Heart left ventricle (tissue), 16 donors: ENCODE data around the gene MRPL18. TPM values are rescaled to one million over a fixed set of nuclear protein-coding genes. Genes with fewer than 3 reads are reported as not detected.

Experiments used
- ATAC-seq, 4 donors: fragments of 200-7000 bp; cut with Tn5 transposase; one replicate each; pipeline ENCODE4 v1.9.1; 2020 to 2022; ENCODE audit warnings: moderate library complexity in 4 of 4, mild to moderate bottlenecking in 3 of 4, moderate number of reproducible peaks in 1 of 4
- DNase-seq, 5 donors: peaks; one replicate each; pipeline ENCODE4 v3.0.0-alpha.2; 2020
- H3K27ac ChIP-seq, 12 donors: fragments of 200-600 bp; sonication (generic) in 4 of 12; one replicate each; pipeline versions ENCODE4 v1.5.0 to v1.8.0; 2016 to 2022; ENCODE audit warnings: mild to moderate bottlenecking in 2 of 12
- H3K27me3 ChIP-seq, 9 donors: fragments of 200-600 bp; sonication (generic) in 2 of 9; one replicate each; pipeline versions ENCODE4 v1.5.1 to v1.8.0; 2016 to 2022; ENCODE audit warnings: mild to moderate bottlenecking in 3 of 9
- H3K36me3 ChIP-seq, 9 donors: fragments of 200-600 bp; sonication (generic) in 2 of 9; one replicate each; pipeline versions ENCODE4 v1.5.0 to v1.8.0; 2018 to 2022; ENCODE audit warnings: mild to moderate bottlenecking in 2 of 9
- H3K4me1 ChIP-seq, 12 donors: fragments of 200-600 bp; sonication (generic) in 4 of 12; one replicate each; pipeline versions ENCODE4 v1.5.0 to v1.8.0; 2016 to 2022; ENCODE audit warnings: mild to moderate bottlenecking in 3 of 12
- H3K4me3 ChIP-seq, 12 donors: fragments of 200-600 bp; sonication (generic) in 4 of 12; one replicate each; pipeline versions ENCODE4 v1.5.0 to v1.8.0; 2017 to 2022; ENCODE audit warnings: mild to moderate bottlenecking in 9 of 12, moderate library complexity in 4 of 12
- H3K9me3 ChIP-seq, 12 donors: fragments of 200-600 bp; sonication (generic) in 4 of 12; one replicate each; pipeline versions ENCODE4 v1.5.0 to v1.8.0; 2016 to 2022; ENCODE audit warnings: mild to moderate bottlenecking in 1 of 12
- POLR2A ChIP-seq, 2 donors: fragments of 450-650 bp; IDR thresholded peaks; one replicate each; pipeline ENCODE4 v1.6.1; 2017; ENCODE audit warnings: antibody characterized with exemption in 2 of 2, mild to moderate bottlenecking in 2 of 2, moderate library complexity in 2 of 2
- WGBS, 4 donors: extraction: QIAGEN DNeasy Blood & Tissue Kit in 2 of 4; methylation state at CpG; one replicate each; pipeline versions ENCODE4 v1.1.5 to v1.1.7; 2013 to 2018; 5-methylcytosine and 5-hydroxymethylcytosine counted together
- intact Hi-C, 10 donors: fragments of 100-400 bp; cut with DNase I; formaldehyde crosslinking; loops; one replicate each; pipeline versions ENCODE4 v1.11.1 to v1.14.2; 2022
- polyA plus RNA-seq, 2 donors: library from polyadenylated mRNA; stranded (reverse); fragments of 200-250 nt; gene quantifications; one replicate each; pipeline ENCODE4 v1.2.3, GENCODE V29; 2013
- total RNA-seq, 9 donors: library from RNA; depleted of rRNA in 2 of 9; stranded (reverse); fragments of >200 nt in 2 of 9; fragmentation: NEBNext Ultra II Directional in 3 of 9; extraction: Animal tissue kit (Norgen Biotek cat#: 25700) in 3 of 9; gene quantifications; one replicate each; pipeline versions ENCODE4 v1.1.0 to v1.2.4, GENCODE V29; 2016 to 2023
- TF ChIP-seq, protein P1 (sequence below), 12 donors: fragments of 200-600 bp; sonication (generic) in 4 of 12; IDR thresholded peaks; one replicate each; pipeline versions ENCODE4 v1.5.0 to v1.8.0; 2018 to 2022; ENCODE audit warnings: antibody characterized with exemption in 12 of 12, mild to moderate bottlenecking in 5 of 12
- donor health status: ischemic (EF 13 %, LVEDD 7.1; RV severe dilation, severe dysfunction).
- donor health status: healthy with polysubstance abuse.
- donor health status: DM: no; HTN: yes; CAD: no.
- donor health status: DM: no; HTN: no; CAD: no.
- donor health status: ischemic (EF 25% LVEDD 6.9; RV normal size, moderate dysfunction).
- donor health status: ischemic (EF 25% LVEDD 5.7; RV mildly dilated, moderate dysfunction).
- donor health status: healthy.
- donor health status: DM: yes; HTN: yes; CAD: no.
- donor health status: ischemic (EF 35%, LVEDD 5.7; RV mildly dilated, moderate dysfunction).
- donor health status: nonischemic (EF 11% LVEDD 7.7; RV severe dilation, severe dysfunction).
- donor health status: DM: yes; HTN: yes; CAD: no.
- donor health status: PGD.
- donor health status: ischemic (EF 29% LVEDD 5.4; RV normal size, mild dysfunction).
- donor health status: nonischemic (EF 23%, LVEDD 6.1; RV moderate dilation, normal function).

MRPL18 gene
- total and polyA plus RNA-seq, 11 donors: 52.4 to 145 (median 61.8) TPM

DNA sequence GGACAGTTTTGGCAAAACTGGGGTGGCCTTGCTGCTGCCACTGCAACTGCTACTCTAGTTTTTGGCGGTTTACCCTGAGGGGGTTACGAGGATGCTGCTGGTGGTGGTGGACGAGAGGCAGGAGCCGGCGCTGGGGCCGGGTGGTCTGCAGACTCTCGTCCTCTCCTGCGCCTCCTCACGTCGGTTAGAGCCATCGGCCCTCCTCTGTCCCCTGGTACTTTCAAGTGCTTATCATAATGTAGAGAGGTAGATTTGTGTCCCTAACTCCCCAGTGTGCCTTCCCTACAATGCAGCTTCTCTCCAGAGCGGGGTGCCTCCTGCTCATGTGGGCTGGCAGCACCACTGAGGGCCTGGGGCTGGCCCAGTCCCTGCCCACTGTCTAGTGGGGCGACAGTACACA lies 35.7 kb downstream of the MRPL18 start:
- no peaks in the 10 kb centered on the region for H3K9me3 ChIP-seq
- no peak for TF ChIP-seq POLR2A (IDR thresholded peaks at IDR 0.05)
- TF ChIP-seq, protein P1, sequence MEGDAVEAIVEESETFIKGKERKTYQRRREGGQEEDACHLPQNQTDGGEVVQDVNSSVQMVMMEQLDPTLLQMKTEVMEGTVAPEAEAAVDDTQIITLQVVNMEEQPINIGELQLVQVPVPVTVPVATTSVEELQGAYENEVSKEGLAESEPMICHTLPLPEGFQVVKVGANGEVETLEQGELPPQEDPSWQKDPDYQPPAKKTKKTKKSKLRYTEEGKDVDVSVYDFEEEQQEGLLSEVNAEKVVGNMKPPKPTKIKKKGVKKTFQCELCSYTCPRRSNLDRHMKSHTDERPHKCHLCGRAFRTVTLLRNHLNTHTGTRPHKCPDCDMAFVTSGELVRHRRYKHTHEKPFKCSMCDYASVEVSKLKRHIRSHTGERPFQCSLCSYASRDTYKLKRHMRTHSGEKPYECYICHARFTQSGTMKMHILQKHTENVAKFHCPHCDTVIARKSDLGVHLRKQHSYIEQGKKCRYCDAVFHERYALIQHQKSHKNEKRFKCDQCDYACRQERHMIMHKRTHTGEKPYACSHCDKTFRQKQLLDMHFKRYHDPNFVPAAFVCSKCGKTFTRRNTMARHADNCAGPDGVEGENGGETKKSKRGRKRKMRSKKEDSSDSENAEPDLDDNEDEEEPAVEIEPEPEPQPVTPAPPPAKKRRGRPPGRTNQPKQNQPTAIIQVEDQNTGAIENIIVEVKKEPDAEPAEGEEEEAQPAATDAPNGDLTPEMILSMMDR (IDR thresholded peaks at IDR 0.05): no peak
- ATAC-seq: no peak
- intact Hi-C loops: no loop called here
- no peaks in the 10 kb centered on the region for H3K27me3 ChIP-seq
- H3K4me3 ChIP-seq: no peak overlapping the region
- H3K4me1 ChIP-seq: peaks cover 0 to 13% (median 0%) of the 10 kb centered on the region in 12 donors
- WGBS, 4 donors: 91 to 95% (median 93%) methylated on average over 13 of the region's 13 CpGs
- no peak for DNase-seq
- no peak overlapping the region for H3K27ac ChIP-seq
- no peaks in the 10 kb centered on the region for H3K36me3 ChIP-seq

DNA sequence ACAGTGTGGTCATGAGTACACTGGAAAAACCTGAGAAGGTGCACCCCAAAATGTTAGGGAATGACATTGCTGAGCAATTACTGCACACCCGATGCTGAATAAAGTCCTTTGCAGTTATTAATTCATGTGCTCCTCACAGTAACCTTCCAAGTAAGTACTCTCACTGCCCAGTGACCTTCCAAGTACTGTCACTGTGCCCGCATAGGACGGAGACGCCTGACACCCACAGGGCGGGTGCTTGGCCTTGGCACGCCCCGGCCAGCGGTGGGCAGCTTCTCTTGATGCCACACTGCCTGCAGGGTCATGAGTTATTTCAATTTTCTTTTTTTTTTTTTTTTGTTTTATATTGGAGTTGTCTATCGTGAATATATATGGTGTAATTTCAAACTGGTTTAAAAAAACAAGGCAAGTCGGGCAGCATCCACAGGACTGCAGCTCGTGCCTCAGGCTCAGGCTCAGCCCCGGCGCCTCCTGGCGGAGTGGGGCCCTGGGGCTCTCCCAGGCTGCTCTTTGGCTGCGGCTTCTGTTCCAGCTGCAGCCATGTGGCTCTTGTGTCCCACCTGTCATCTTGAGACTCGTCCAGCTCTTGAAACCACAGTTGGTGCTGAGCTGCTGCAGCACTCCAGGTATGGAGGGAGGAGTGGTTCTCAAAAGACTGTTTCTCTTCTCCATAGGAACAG lies 36.8 kb downstream of the MRPL18 start:
- H3K4me1 ChIP-seq: peaks cover 0 to 13% (median 0%) of the 10 kb centered on the region in 12 donors
- H3K36me3 ChIP-seq: no peaks in the 10 kb centered on the region
- DNase-seq: peak in 1 of 5 donors; percentile 52
- WGBS, 4 donors: 86 to 87% (median 87%) methylated on average over 16 of the region's 16 CpGs
- peak in 2 of 4 donors; percentile 23 to 45 for ATAC-seq
- TF ChIP-seq, protein P1 (IDR thresholded peaks at IDR 0.05): no peak
- no peak for TF ChIP-seq POLR2A (IDR thresholded peaks at IDR 0.05)
- no peaks in the 10 kb centered on the region for H3K27me3 ChIP-seq
- no peaks in the 10 kb centered on the region for H3K9me3 ChIP-seq
- H3K27ac ChIP-seq: no peak overlapping the region
- no peak overlapping the region for H3K4me3 ChIP-seq
- intact Hi-C loops: no loop called here

DNA sequence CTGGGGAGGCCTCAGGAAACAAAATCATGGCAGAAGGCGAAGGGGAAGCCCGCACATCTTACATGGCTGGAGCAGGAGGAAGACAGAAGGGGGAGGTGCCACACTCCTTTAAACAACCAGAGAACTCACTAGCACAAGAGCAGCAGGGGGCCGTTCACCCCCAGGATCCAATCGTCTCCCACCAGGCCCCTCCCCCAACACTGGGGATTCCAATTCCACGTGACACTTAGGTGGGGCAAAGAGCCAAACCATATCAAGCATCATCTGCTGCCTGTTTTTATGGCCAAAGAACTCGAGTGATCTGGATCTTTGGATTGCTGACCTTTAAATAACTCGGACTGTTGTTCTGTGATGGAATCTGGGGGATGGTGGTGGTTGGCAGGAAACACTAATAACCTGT lies 37.8 kb downstream of the MRPL18 start:
- TF ChIP-seq, protein P1 (IDR thresholded peaks at IDR 0.05): no peak
- no peak for TF ChIP-seq POLR2A (IDR thresholded peaks at IDR 0.05)
- DNase-seq: no peak
- intact Hi-C loops: no loop called here

DNA sequence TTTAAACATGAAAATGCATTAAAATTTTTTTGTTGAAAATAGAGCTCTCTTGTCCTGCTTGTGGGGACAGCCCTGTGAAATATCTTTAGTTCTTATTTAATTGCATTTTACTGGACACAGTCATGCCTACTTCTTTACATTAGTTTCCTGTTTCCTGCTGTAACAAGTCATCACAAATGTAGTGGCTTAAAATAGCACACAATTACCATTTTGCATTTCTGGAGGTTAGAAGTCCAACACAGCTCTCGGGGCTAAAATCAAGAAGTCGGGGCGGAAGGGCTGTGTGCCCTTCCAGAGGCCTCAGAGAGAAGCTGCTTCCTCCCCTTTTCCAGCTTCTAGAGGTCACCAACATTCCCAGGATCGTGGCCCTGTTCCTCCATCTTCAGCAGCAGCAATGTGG lies 39.3 kb downstream of the MRPL18 start:
- 54 to 57% (median 56%) methylated on average over 4 of the region's 4 CpGs for whole genome bisulfite sequencing, 4 donors
- Histone ChIP-seq H3K4me1 (peaks cover 0 to 13% (median 2%) of the 10 kb centered on the region in 12 donors), H3K27me3 (no peaks in the 10 kb centered on the region), H3K9me3 (no peaks in the 10 kb centered on the region), H3K27ac (peak overlapping the region in 1 of 12 donors; percentile 32), H3K4me3 (no peak overlapping the region), H3K36me3 (no peaks in the 10 kb centered on the region)
- intact Hi-C loops: no loop called here
- TF ChIP-seq, protein P1 (IDR thresholded peaks at IDR 0.05): no peak
- no peak for TF ChIP-seq POLR2A (IDR thresholded peaks at IDR 0.05)
- DNase-seq (no peak), ATAC-seq (no peak)

More for the DNA sequence above, 37.8 kb downstream of the MRPL18 start:
- WGBS, 4 donors: 46 to 54% (median 50%) methylated on average over 7 of the region's 7 CpGs
- Histone ChIP-seq H3K4me3 (no peak overlapping the region), H3K27me3 (no peaks in the 10 kb centered on the region), H3K36me3 (no peaks in the 10 kb centered on the region), H3K9me3 (no peaks in the 10 kb centered on the region), H3K27ac (no peak overlapping the region), H3K4me1 (peaks cover 0 to 13% (median 0%) of the 10 kb centered on the region in 12 donors)
- ATAC-seq: no peak
